SKM-1 (cell line): ENCODE results near the gene MRPL41.
"Not testable (repeated sequence)": the region's sequence is repeated elsewhere in the genome, so short reads cannot be mapped to it uniquely, and the experiment has no call there.

Experiments
- DNase-seq: peaks from one replicate; lab custom pipeline; 2025; ENCODE audit not compliant: unreplicated experiment; lab: John Stamatoyannopoulos, UW

Gene MRPL41

GRCh38 chr9:137550958-137551263, 768 bp upstream of the MRPL41 start:
- DNase-seq: not testable (repeated sequence)

GRCh38 chr9:137552022-137552768, 516 bp downstream of the MRPL41 start:
- no peak for DNase-seq

- DNase-seq: not testable (repeated sequence)
These were observed 2.0 kb downstream of the MRPL41 start for GRCh38 chr9:137553654-137554053.

- no peak for DNase-seq
These were observed 2.7 kb downstream of the MRPL41 start for GRCh38 chr9:137554349-137554748.

- no peak for DNase-seq
These were observed 3.5 kb downstream of the MRPL41 start for GRCh38 chr9:137555179-137555578.

GRCh38 chr9:137556069-137556838, 4.6 kb downstream of the MRPL41 start:
- no peak for DNase-seq

DNA sequence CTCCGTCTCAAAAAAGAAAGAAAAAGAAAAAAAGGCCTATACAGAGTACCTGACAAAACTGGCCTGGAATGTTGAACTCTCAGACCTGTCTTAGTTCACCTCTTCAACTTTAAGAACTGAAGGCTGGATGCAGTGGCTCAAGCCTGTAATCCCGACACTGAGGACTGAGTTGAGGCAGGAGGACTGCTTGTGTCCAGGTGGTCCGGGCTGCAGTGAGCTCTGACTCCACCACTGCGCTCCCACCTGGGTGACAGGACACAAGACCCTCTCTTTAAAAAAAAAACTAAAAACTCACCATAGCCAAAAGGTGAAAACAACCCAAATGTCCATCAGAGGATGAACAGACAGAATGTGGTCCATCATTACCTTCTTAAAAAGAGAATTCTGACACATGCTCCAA, 6.4 kb downstream of the MRPL41 start:
- DNase-seq: no peak

DNA sequence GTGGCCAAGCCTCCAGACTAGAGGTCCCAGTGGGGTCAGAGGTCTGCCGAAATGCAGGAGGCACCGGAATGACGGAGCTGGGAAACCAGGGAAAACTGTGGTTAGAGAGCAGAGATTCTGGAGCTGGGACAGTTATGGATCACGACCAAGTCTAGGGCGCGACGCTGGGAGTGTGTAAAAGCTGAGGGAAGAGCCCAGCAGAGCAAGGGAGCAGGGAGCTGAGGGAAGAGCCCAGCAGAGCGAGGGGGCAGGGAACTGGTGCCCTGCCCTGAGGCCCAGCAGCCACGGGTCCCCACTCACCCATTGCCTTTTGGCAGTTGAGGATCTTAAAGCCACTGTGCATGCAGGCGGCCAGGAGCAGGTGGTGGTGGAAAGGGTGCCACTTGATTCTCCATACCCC, 12.5 kb downstream of the MRPL41 start:
- no peak for DNase-seq

DNA sequence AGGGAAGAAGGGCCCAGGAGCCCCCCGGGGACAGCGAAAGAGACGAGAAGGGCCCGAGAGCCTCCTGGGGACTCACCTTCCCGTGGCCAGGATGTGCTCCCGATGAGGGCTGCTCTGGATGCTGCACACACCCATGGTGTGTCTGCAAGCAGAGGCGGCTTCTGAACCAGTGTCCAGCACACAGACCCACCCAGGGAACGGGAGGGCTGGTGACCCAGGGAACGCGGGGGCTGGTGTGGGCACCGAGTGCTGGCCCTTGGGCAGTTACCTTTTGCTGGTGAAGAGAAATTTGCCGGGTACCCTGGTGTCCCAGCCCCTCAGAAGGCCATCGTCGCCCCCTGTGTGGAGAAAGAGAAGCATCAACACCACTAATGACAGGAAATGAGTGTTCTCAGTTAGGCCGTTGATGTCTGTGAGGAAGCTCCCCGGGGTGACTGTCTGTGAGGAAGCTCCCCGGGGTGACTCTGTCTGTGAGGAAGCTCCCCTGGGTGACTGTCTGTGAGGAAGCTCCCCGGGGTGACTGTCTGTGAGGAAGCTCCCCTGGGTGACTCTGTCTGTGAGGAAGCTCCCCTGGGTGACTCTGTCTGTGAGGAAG, 13.2 kb downstream of the MRPL41 start:
- no peak for DNase-seq

GRCh38 chr9:137568445-137568844, 16.8 kb downstream of the MRPL41 start:
- DNase-seq: not testable (repeated sequence)

GRCh38 chr9:137569609-137570203, 18.0 kb downstream of the MRPL41 start:
- no peak for DNase-seq

- no peak for DNase-seq
These were observed 18.9 kb downstream of the MRPL41 start for GRCh38 chr9:137570566-137570965.

DNA sequence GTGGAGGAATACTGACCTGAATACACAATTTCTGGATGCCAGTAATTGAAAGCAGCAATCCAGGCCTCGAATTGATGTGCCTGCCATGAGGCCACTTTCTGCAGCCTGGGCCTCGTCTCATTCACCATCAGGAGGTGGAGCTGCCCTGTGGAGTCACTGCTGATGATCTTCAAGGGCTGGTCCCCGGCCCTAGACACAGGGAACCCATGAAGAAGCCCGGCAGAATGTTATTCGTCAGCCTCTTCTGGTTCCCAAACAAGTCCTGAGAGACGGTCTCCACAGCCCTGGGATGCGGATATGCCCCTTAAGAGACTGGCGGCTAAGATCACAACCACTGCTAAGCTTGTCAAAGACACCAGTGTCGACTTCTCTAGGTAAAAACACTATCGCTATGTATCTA, 22.5 kb downstream of the MRPL41 start:
- no peak for DNase-seq

- DNase-seq: no peak
These were observed 23.7 kb downstream of the MRPL41 start for GRCh38 chr9:137575364-137575715.

DNA sequence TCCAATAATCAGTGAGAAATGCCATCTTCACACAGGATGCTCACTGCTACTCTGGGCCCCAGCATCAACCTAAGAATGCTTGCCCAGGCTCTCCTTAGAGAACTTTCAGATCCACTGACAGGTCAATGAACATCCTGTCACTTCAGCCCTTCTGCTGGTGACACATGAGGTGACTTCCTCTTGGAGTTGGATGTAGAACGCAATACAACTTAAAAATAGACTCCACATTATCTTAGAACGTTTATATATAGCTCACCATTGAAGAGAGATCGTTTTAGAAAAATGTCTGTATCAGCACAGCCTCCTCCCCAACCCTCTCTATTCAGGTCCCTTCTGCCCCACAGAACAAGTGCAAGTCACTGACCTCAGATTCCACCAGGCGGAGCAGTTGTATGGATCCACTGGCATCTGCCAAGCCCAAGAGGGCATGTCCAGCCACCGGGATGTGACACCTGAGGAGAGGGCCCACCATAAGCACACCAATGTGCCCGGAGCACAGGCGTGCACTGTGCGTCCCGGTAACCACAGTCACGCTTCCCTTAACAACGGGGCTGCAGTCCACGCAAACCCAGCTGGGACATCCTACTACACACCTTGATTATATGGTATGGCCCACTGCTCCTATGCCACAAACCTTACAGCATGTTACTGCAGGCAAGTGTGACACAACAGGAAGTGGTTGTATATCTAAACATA, 24.2 kb downstream of the MRPL41 start:
- DNase-seq: no peak

GRCh38 chr9:137578518-137579258, 27.0 kb downstream of the MRPL41 start, which contains the start of gene DPH7:
TSS of gene DPH7 (minus strand) at chr9:137578925. CDS start at chr9:137578777, 148 bp downstream.
- peak; percentile 79 for DNase-seq

DNA sequence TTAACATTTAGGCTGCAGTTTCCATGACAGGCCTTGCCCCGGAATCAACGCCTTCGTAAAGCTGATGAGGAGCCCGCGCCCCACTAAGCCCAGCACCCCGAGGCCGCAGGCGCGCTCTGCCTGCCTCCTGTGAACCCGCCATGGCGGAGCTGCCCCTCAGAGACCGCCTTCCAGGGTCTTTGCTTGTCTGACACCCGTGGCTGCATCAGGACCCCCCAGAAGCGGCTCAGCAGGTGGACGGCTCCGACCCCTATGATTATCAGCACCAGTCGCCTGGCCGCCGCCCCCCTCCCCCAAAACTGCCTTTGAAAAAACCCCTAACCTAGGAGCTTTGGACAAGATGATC, 27.6 kb downstream of the MRPL41 start:
- DNase-seq: no peak

GRCh38 chr9:137580209-137580953, 28.7 kb downstream of the MRPL41 start:
- no peak for DNase-seq

DNA sequence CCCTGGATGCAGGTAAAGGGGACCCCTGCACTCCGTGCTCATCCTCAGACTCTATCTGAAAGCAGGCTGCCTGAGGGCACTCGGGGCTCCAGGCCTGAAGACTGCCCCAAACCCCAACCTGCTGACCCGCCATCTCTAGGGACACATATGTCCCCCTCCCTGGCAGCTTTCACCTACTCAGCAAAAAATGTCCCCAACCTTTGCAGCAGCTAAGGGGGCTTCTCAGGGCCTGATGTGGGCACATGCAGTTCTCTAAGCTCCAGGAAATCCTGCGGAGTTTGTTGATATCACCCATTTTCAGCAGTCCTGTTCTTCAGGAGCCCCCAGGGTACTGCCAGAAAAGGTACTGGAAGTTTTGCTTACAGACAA, 29.3 kb downstream of the MRPL41 start:
- no peak for DNase-seq
